ENCODE results near the gene CELA2B.

GRCh38 chr1:15452216-15452615, 23.7 kb upstream of the CELA2B start:
- TF ChIP-seq ATF2 (IDR thresholded peaks at IDR 0.05; ENCODE audit: low read length) (no peak), BCL3 (IDR thresholded peaks at IDR 0.05; ENCODE audit: borderline replicate concordance, insufficient read depth, low read depth, low read length, poor library complexity, severe bottlenecking) (no peak), CEBPB (IDR thresholded peaks at IDR 0.05; ENCODE audit: borderline replicate concordance in 1 of 2, low read depth in 2 of 2, low read length in 2 of 2) (no peak), CTCF (IDR thresholded peaks at IDR 0.05 in 2 of 3, conservative IDR thresholded peaks at IDR 0.05 in 1 of 3; ENCODE audit: control insufficient read depth in 2 of 3, extremely low read depth in 1 of 3, insufficient read depth in 1 of 3, low read depth in 3 of 3, low read length in 3 of 3) (no peak), RAD51 (IDR thresholded peaks at IDR 0.05) (no peak), ZBTB4 (CRISPR knock-in tag; IDR thresholded peaks at IDR 0.05) (no peak), GATAD2B (conservative IDR thresholded peaks at IDR 0.05; ENCODE audit: low read depth) (no peak), MAX (IDR thresholded peaks at IDR 0.05; ENCODE audit: low read depth, low read length) (no peak), SP1 (IDR thresholded peaks at IDR 0.05; ENCODE audit: low read depth, low read length) (no peak), EED (IDR thresholded peaks at IDR 0.05; ENCODE audit: low read depth) (no peak), POLR2AphosphoS5 (IDR thresholded peaks at IDR 0.05; ENCODE audit: low read length) (no peak), HDAC6 (IDR thresholded peaks at IDR 0.05; ENCODE audit: unreplicated experiment) (no peak), MLLT1 (IDR thresholded peaks at IDR 0.05) (no peak), ELK1 (IDR thresholded peaks at IDR 0.05; ENCODE audit: low read depth, low read length) (no peak)

Measured in GM12878 (cell line).